ENCODE data around the gene ACMSD.

Gene ACMSD

DNA sequence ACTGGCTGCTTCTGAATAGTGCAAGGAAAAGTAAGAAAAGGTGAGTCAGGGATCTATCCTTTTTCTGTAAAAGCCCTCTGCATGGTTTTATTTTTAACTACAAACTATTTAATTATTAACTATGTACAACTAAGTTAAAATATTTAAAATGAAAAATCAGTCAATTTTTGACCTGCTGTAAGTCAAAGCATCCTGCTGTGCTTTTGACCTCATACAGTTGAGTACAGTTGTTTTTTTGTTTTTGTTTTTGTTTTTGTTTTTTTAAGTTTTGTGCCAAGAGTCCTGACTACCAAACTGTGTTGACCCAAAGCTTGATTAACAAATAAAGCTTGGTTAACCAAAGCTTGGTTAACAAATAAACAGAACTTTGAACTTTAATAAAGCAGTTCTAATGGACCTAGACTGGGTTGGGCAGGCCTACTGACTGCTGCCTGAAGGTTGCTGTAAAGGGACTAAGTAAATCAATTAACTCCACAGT, at the start of gene ACMSD:
Gene ACMSD, plus strand, starts transcription at position 474 of the 478 bp plus-strand sequence. CDS start 67 bp downstream, outside the sequence.
- H3K4me3 ChIP-seq (ENCODE audit: low read depth, low read length), result no peak within 1 kb of the TSS
- no peak within 1 kb of the TSS for H3K27ac ChIP-seq
- H3K27me3 ChIP-seq (ENCODE audit: insufficient read depth, low read depth, severe bottlenecking), result peaks cover 4% of the 10 kb centered on the region
- TF ChIP-seq, protein P1, sequence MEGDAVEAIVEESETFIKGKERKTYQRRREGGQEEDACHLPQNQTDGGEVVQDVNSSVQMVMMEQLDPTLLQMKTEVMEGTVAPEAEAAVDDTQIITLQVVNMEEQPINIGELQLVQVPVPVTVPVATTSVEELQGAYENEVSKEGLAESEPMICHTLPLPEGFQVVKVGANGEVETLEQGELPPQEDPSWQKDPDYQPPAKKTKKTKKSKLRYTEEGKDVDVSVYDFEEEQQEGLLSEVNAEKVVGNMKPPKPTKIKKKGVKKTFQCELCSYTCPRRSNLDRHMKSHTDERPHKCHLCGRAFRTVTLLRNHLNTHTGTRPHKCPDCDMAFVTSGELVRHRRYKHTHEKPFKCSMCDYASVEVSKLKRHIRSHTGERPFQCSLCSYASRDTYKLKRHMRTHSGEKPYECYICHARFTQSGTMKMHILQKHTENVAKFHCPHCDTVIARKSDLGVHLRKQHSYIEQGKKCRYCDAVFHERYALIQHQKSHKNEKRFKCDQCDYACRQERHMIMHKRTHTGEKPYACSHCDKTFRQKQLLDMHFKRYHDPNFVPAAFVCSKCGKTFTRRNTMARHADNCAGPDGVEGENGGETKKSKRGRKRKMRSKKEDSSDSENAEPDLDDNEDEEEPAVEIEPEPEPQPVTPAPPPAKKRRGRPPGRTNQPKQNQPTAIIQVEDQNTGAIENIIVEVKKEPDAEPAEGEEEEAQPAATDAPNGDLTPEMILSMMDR (IDR thresholded peaks at IDR 0.05; ENCODE audit: low read depth, low read length), result no peak
- H3K36me3 ChIP-seq, result no peaks in the 10 kb centered on the region
- H3K9me3 ChIP-seq (ENCODE audit: severe bottlenecking), result peaks cover 6% of the 10 kb centered on the region
- no peak for DNase-seq

DNA sequence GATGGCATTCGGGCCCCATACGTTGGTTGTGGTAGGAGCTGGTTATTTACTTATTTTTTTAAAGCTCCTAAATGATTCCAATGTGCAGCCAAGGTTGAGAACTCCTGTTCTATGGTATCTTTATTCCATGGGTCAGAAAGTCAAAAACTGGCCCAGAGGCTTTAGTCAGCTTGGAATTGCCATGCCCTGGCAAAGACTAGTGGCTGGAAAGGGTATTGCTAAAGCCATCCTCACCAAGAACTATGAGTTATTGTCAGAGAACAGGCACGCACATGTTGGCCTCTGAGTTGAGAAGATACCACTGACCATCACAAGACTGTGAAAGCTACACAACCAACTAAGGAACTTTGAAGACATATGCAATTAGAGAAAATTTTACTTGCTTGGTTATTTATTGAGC, 47.9 kb upstream of the ACMSD start:
- TF ChIP-seq, protein P1 (IDR thresholded peaks at IDR 0.05; ENCODE audit: low read depth, low read length), result no peak
- Histone ChIP-seq H3K9me3 (ENCODE audit: severe bottlenecking) (peaks cover 2% of the 10 kb centered on the region), H3K4me3 (ENCODE audit: low read depth, low read length) (no peak overlapping the region), H3K27ac (no peak overlapping the region), H3K36me3 (no peaks in the 10 kb centered on the region), H3K27me3 (ENCODE audit: insufficient read depth, low read depth, severe bottlenecking) (no peaks in the 10 kb centered on the region)
- DNase-seq, result no peak

DNA sequence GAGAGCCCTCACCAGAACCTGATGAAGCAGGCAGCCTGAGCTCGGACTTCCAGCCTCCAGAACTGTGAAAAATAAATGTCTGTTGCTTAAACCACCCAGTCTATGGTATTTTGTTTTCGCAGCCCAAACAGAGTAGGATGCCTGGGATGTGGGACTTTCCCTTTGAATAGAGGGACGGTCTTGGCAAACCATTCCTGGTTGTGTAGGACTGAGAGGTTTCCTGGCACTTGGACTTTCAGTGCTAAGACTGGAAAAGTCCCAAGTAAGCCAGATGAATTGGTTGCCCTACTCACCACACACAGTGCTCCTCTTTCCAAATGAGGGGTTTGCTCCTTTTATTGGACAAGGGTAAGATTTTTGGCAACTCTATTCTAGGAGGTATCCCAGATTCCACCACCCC, 46.8 kb upstream of the ACMSD start:
- DNase-seq, result no peak
- no peaks in the 10 kb centered on the region for H3K36me3 ChIP-seq
- no peak overlapping the region for H3K27ac ChIP-seq
- no peaks in the 10 kb centered on the region for H3K9me3 ChIP-seq (ENCODE audit: severe bottlenecking)
- H3K27me3 ChIP-seq (ENCODE audit: insufficient read depth, low read depth, severe bottlenecking), result peaks cover 2% of the 10 kb centered on the region
- no peak overlapping the region for H3K4me3 ChIP-seq (ENCODE audit: low read depth, low read length)
- TF ChIP-seq, protein P1 (IDR thresholded peaks at IDR 0.05; ENCODE audit: low read depth, low read length), result no peak

DNA sequence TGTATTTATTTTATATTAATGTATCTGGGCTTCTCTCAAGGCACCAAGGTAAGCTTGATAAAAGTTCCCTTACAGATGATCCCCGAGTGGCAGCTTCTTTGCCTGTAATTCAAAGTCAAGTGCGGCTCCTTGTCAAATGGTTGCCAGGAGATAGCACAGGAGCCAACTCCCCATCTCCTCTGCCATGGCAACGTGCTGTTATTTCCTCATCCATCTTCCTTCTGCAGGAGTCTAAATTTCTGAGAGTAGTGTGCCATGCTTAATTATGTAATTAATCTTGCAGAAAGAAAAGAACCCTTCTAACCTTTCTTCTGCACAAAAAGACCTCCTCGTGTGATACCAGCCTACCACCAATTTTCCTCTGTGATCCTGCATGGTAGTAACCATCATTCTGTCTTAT, 46.2 kb upstream of the ACMSD start:
- Histone ChIP-seq H3K9me3 (ENCODE audit: severe bottlenecking) (no peaks in the 10 kb centered on the region), H3K36me3 (no peaks in the 10 kb centered on the region), H3K4me3 (ENCODE audit: low read depth, low read length) (no peak overlapping the region), H3K27ac (no peak overlapping the region), H3K27me3 (ENCODE audit: insufficient read depth, low read depth, severe bottlenecking) (peaks cover 5% of the 10 kb centered on the region)
- DNase-seq, result no peak
- TF ChIP-seq, protein P1 (IDR thresholded peaks at IDR 0.05; ENCODE audit: low read depth, low read length), result no peak

DNA sequence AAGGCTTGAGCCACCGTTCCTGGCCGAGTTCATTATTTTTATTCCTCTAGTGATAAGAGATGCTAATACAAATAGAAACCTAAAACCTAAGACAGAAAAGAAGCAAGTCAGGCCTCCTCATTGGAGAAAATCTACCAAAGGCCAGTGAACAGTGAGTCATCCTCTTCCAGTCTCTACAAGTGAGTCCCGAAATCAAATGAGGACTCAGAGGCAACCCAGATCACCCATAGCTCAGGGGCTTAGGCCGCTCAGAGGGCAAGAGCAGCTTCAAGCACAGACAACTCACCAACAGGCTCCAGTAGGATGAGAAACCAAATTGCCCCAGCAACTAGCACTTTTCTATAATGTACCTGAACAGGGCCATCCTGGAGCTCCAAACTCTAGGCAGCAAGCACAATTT, 42.7 kb upstream of the ACMSD start:
- no peak for DNase-seq
- Histone ChIP-seq H3K27ac (no peak overlapping the region), H3K36me3 (no peaks in the 10 kb centered on the region), H3K27me3 (ENCODE audit: insufficient read depth, low read depth, severe bottlenecking) (peaks cover 5% of the 10 kb centered on the region), H3K9me3 (ENCODE audit: severe bottlenecking) (no peaks in the 10 kb centered on the region), H3K4me3 (ENCODE audit: low read depth, low read length) (no peak overlapping the region)
- TF ChIP-seq, protein P1 (IDR thresholded peaks at IDR 0.05; ENCODE audit: low read depth, low read length), result no peak

DNA sequence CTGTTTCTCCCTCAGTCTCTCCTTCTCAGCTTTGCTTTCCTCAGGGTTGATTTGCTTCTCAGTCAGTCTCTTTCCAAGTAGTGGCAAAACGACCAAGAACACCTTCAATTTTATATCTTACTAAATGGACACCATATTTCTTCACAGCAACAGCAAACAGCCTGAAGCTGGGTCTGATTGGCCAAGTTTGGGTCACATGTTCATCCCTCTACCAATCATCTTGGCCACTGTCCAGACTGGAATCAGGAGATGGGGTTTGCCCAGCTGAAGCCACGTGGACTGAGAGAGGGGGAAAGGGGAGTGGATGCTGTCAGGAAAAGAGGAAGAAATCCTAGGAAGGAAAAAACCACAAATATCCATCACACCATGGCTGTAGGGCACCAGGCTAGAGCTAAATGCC, 42.0 kb upstream of the ACMSD start:
- Histone ChIP-seq H3K27me3 (ENCODE audit: insufficient read depth, low read depth, severe bottlenecking) (peaks cover 5% of the 10 kb centered on the region), H3K27ac (no peak overlapping the region), H3K36me3 (no peaks in the 10 kb centered on the region), H3K9me3 (ENCODE audit: severe bottlenecking) (no peaks in the 10 kb centered on the region), H3K4me3 (ENCODE audit: low read depth, low read length) (no peak overlapping the region)
- TF ChIP-seq, protein P1 (IDR thresholded peaks at IDR 0.05; ENCODE audit: low read depth, low read length), result no peak
- no peak for DNase-seq
